ENCODE measurements around the gene FIBCD1.

FIBCD1 gene

DNA sequence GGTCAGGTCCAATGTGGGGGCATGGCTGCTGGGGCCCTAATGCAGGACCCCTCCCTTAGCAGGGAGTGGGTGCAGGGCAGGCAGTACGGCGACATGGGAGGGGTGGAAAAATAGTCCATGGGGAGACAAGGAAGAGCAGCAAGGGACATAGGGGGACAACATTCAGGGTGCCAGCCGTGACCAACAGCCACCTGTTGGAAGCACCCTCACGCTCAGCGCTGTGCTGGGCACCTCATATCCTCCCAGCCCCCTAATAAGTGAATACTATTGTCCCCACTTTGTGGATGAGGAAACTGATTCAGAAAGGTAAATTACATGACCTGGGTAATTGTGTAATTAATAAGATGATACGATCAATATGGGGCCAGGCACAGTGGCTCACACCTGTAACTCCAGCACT is 3.0 kb upstream of the FIBCD1 start:
- DNase-seq (ENCODE audit: low read depth in 2 of 2): no peak
- H3K4me3 ChIP-seq (replicated peaks in 1 of 2; ENCODE audit: low read depth in 2 of 2, low read length in 2 of 2): no peak overlapping the region
- TF ChIP-seq, protein P1, sequence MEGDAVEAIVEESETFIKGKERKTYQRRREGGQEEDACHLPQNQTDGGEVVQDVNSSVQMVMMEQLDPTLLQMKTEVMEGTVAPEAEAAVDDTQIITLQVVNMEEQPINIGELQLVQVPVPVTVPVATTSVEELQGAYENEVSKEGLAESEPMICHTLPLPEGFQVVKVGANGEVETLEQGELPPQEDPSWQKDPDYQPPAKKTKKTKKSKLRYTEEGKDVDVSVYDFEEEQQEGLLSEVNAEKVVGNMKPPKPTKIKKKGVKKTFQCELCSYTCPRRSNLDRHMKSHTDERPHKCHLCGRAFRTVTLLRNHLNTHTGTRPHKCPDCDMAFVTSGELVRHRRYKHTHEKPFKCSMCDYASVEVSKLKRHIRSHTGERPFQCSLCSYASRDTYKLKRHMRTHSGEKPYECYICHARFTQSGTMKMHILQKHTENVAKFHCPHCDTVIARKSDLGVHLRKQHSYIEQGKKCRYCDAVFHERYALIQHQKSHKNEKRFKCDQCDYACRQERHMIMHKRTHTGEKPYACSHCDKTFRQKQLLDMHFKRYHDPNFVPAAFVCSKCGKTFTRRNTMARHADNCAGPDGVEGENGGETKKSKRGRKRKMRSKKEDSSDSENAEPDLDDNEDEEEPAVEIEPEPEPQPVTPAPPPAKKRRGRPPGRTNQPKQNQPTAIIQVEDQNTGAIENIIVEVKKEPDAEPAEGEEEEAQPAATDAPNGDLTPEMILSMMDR (IDR thresholded peaks at IDR 0.05; ENCODE audit: low read depth, low read length): no peak

DNA sequence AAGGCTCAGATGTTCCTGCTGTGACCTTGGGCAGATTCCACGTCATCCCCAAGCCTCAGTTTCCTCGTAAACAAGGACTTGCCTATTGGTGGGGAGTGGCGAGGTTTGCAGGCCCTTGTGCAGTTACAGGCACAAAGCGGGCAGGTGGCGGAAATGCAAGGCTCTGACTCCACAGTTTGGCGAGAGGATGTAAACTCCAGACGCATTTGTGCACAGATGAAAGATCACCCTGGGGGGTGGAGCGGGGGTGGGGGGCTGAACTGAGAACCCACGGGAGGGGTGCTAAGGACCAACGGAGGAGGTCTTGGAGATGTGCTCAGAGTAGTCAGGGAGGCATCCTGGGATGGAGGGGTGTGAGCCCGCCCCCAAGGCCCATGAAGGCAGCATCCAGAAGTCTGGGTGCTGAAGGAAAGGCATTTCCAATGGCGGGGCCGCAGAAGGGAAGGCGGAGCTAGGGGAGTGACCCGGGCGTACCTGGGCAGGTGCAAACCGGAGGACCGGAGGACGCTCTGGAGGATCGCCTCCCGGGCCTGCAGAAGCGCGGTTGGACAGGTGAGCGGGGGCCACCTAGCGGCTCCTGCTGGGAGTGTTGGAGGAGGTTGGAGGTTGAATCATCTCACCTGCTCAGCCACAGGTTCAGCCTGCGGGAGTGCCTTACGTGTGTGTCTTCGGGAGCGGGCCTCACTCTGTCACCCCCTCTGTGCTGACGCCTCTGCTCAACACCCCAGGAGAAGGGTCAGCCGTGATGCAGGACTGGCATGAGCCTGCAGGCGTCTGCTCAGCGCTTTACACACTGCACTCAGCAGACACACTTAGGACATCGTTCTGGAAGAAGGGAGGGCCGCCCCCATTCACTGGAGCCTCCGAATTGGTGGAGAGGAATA is 1.9 kb upstream of the FIBCD1 start:
- H3K4me3 ChIP-seq (replicated peaks in 1 of 2; ENCODE audit: low read depth in 2 of 2, low read length in 2 of 2): no peak overlapping the region
- TF ChIP-seq, protein P1 (IDR thresholded peaks at IDR 0.05; ENCODE audit: low read depth, low read length): peak; percentile 89
- DNase-seq (ENCODE audit: low read depth in 2 of 2): peak; percentile 44 to 53

DNA sequence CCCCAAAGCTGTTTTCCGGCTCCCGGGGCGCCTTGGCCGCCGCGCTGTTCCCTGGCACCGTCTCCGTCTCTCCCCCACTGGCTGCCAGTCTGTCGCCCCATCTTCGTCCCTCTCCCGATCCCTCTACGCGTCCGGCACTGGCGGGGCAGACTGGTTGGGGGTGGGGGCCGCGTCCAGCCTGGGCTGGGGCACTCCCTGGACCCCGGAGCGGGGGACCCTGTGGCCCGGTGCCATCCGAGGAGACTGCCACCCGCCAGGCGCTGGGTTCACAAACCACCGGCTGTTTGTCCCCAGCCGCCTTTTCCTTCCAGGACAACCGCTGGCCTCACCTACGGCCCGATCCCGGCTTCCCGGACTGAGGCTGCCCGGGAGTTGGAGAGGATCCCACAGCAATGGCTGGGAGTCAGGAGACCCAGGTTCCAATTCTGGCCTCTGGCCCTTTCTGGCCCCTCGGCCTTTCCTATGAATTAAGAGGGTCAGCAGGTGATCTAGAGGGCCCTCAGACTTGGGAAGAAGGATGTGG is 1.0 kb upstream of the FIBCD1 start:
- TF ChIP-seq, protein P1 (IDR thresholded peaks at IDR 0.05; ENCODE audit: low read depth, low read length): no peak
- no peak overlapping the region for H3K4me3 ChIP-seq (replicated peaks in 1 of 2; ENCODE audit: low read depth in 2 of 2, low read length in 2 of 2)
- no peak for DNase-seq (ENCODE audit: low read depth in 2 of 2)

DNA sequence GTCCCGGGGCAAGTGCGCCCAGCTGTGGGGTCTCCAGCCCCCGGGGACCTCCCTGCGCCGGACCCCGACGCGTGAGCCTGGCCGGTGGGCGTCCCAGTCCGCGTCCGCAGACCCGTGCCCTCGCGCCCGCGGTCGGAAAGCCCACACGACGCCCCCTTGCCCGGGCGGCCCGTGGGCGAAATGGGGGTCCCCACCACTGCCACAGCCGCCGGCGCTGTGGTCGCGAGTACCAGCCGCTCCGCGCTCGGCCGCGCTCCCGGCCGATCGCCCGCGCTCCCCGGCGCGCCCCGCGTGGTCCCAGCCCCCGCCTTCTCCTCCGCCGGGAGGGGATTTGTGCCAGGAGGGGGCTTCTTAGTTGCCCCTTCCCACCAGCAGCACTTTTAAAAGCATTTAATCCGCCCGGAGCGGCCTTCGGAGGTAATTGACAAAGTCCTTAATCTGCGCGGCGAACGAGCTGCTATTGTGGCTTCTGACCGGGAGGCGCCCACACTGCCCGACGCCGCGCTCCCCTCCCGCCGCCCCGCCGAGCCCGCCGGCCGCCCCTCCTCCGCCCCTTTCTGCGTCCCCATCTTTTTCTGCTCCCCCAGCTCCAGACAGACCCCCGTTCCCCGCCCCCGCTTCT is 469 bp upstream of the FIBCD1 start:
- H3K4me3 ChIP-seq (replicated peaks in 1 of 2; ENCODE audit: low read depth in 2 of 2, low read length in 2 of 2): peak overlapping the region; percentile 52 to 54
- DNase-seq (ENCODE audit: low read depth in 2 of 2): peak in 1 of 2 donors; percentile 30
- TF ChIP-seq, protein P1 (IDR thresholded peaks at IDR 0.05; ENCODE audit: low read depth, low read length): no peak

DNA sequence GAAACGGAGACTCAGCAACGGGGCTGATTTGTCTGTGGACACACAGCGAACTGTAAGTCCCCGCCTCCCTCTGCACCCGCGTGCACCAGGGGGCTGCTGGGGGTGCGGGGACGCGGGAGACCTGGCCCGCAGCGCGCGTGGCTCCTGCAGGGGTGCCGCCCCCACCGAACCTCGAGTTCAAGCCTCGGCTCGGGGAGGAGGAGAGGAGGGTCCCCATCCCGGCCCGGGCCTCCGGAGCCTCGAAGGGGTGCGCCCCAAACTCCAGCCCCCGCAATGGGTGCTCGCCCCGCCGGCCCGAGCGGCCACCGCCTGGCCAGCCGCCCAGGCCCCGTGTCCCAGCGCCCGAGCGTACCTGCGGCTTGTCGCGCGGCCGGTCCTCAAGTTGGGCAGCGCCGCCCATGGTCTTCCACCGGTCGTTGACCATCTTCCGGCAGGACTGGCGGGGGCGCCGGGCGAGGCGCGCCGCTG is 829 bp downstream of the FIBCD1 start:
- H3K4me3 ChIP-seq (replicated peaks in 1 of 2; ENCODE audit: low read depth in 2 of 2, low read length in 2 of 2): peak overlapping the region; percentile 23 to 52
- no peak for DNase-seq (ENCODE audit: low read depth in 2 of 2)
- TF ChIP-seq, protein P1 (IDR thresholded peaks at IDR 0.05; ENCODE audit: low read depth, low read length): no peak

DNA sequence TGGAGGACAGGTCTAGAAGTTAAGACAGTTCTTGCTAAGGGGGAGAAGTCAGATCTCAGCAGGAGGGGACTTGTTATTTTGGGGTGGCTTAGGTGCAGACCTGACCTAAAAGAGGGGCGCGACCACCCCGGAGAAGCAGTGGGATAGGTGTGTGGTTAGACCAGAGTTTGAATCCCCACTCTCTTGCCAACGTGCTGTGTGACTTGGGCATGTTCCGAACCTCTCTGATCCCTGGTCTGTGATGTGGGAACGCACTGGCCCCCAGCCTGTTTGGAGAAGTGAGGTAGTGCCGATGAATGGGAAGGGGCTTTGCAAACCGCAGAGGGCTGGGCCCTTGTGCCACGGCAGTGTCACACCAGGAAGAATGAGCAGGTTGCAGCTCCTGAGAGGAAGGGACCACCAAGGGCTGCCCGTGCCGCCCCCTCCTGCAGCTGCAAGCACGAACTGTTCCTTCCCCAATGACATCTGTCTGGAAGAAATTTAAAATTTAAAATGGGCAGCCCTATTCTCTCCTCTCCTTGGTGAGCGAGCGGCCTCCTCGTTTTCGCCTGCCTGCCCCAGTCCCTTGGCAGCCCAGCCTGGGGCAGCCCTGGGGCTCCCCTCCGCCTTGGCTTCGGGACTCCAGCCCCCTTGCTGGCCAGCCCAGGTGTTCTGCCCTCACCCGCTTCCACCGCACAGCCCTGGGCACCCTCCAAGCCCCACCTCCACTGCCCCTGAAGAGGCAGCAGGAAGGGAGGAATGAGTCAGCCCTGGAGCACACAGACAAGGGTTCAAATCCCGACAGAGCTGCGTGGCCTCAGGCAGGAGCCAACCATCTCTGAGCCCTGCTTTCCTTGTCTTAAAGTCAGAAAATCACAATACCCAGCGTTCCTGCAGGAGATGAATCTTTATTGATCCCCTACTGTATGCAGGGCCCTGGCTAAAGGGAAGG is 1.6 kb downstream of the FIBCD1 start:
- DNase-seq (ENCODE audit: low read depth in 2 of 2): no peak
- H3K4me3 ChIP-seq (replicated peaks in 1 of 2; ENCODE audit: low read depth in 2 of 2, low read length in 2 of 2): peak overlapping the region in 1 of 2 donors; percentile 52
- TF ChIP-seq, protein P1 (IDR thresholded peaks at IDR 0.05; ENCODE audit: low read depth, low read length): no peak

Data from cardiac fibroblast (primary cell).